SK-N-SH treated with all-trans-retinoic acid at 6 μM for 48 hours (cell line): ENCODE data around the gene ASB2.

Experiments
- ATAC-seq: fragments of 200-7000 bp; cut with Tn5 transposase; 3 replicates; pipeline ENCODE4 v1.9.1; 2020; ENCODE audit warnings: mild to moderate bottlenecking, moderate library complexity
- ARNTL ChIP-seq: fragments of 450-650 bp; formaldehyde crosslinking; IDR thresholded peaks from 2 replicates; pipeline ENCODE4 v1.5.0; 2020; ENCODE audit warnings: low read depth, mild to moderate bottlenecking, moderate library complexity, borderline replicate concordance
- BACH2 ChIP-seq: fragments of 250-450 bp; sonication (Bioruptor Pico); IDR thresholded peaks from 2 replicates; pipeline ENCODE4 v1.9.0; 2021; ENCODE audit warnings: mild to moderate bottlenecking, borderline replicate concordance
- CSDC2 ChIP-seq: fragments of 250-450 bp; sonication (Bioruptor Pico); IDR thresholded peaks from 2 replicates; pipeline ENCODE4 v1.5.0; 2020; ENCODE audit warnings: mild to moderate bottlenecking, moderate library complexity
- CSRNP3 ChIP-seq: fragments of 250-450 bp; sonication (Bioruptor Pico); IDR thresholded peaks from 2 replicates; pipeline ENCODE4 v1.5.1; 2021; ENCODE audit warnings: mild to moderate bottlenecking, moderate library complexity
- ESRRG ChIP-seq: fragments of 250-450 bp; sonication (Bioruptor Pico); IDR thresholded peaks from 2 replicates; pipeline ENCODE4 v1.6.1; 2021; ENCODE audit warnings: mild to moderate bottlenecking
- GLIS3 ChIP-seq: fragments of 250-450 bp; sonication (Bioruptor Pico); IDR thresholded peaks from 2 replicates; pipeline ENCODE4 v1.5.0; 2020; ENCODE audit warnings: mild to moderate bottlenecking, moderate library complexity
- ISL1 ChIP-seq: fragments of 250-450 bp; sonication (Bioruptor Pico); IDR thresholded peaks from 2 replicates; pipeline ENCODE4 v2.1.2; 2022; ENCODE audit warnings: mild to moderate bottlenecking, moderate library complexity
- OSR1 ChIP-seq: fragments of 250-450 bp; sonication (Bioruptor Pico); IDR thresholded peaks from 2 replicates; pipeline ENCODE4 v1.8.0; 2022; ENCODE audit warnings: moderate library complexity, mild to moderate bottlenecking, inconsistent platforms
- PATZ1 ChIP-seq: fragments of 250-450 bp; sonication (Bioruptor Pico); IDR thresholded peaks from 2 replicates; pipeline ENCODE4 v1.8.0; 2020; ENCODE audit warnings: mild to moderate bottlenecking, moderate library complexity, borderline replicate concordance
- POU6F1 ChIP-seq: fragments of 250-450 bp; sonication (Bioruptor Pico); IDR thresholded peaks from 2 replicates; pipeline ENCODE4 v1.8.0; 2021; ENCODE audit warnings: low read depth, mild to moderate bottlenecking, moderate library complexity, borderline replicate concordance
- PPARA ChIP-seq: fragments of 250-450 bp; sonication (Bioruptor Pico); IDR thresholded peaks from 2 replicates; pipeline ENCODE4 v1.5.0; 2020; ENCODE audit warnings: mild to moderate bottlenecking, borderline replicate concordance
- RARB ChIP-seq: fragments of 250-450 bp; sonication (Bioruptor Pico); IDR thresholded peaks from 2 replicates; pipeline ENCODE4 v1.8.0; 2021; ENCODE audit warnings: mild to moderate bottlenecking, moderate library complexity
- SNAI2 ChIP-seq: fragments of 250-450 bp; sonication (Bioruptor Pico); IDR thresholded peaks from 2 replicates; pipeline ENCODE4 v1.5.0; 2020; ENCODE audit warnings: mild to moderate bottlenecking, moderate library complexity
- TCF4 ChIP-seq: fragments of 250-450 bp; sonication (Bioruptor Pico); IDR thresholded peaks from 2 replicates; pipeline ENCODE4 v1.8.0; 2021; ENCODE audit warnings: mild to moderate bottlenecking, moderate library complexity, borderline replicate concordance
- TOX ChIP-seq: fragments of 250-450 bp; sonication (Bioruptor Pico); IDR thresholded peaks from 2 replicates; pipeline ENCODE4 v1.8.0; 2021; ENCODE audit warnings: mild to moderate bottlenecking, moderate library complexity, borderline replicate concordance
- TSHZ2 ChIP-seq: fragments of 250-450 bp; sonication (Bioruptor Pico); IDR thresholded peaks from 2 replicates; pipeline ENCODE4 v1.5.0; 2020; ENCODE audit warnings: mild to moderate bottlenecking, moderate library complexity
- ZC3H10 ChIP-seq: fragments of 250-450 bp; sonication (Bioruptor Pico); IDR thresholded peaks from 2 replicates; pipeline ENCODE4 v1.5.1; 2021; ENCODE audit warnings: mild to moderate bottlenecking, moderate library complexity
- ZFP3 ChIP-seq: fragments of 250-450 bp; sonication (Bioruptor Pico); IDR thresholded peaks from 2 replicates; pipeline ENCODE4 v1.5.0; 2020; ENCODE audit warnings: mild to moderate bottlenecking, moderate library complexity
- ZFP30 ChIP-seq: fragments of 450-650 bp; formaldehyde crosslinking; IDR thresholded peaks from 2 replicates; pipeline ENCODE4 v1.5.0; 2022; ENCODE audit warnings: mild to moderate bottlenecking, moderate library complexity
- ZNF565 ChIP-seq: fragments of 450-650 bp; formaldehyde crosslinking; conservative IDR thresholded peaks from 2 replicates; pipeline ENCODE4 v1.5.0; 2020; ENCODE audit warnings: low read depth, mild to moderate bottlenecking, moderate library complexity
- ZNF70 ChIP-seq: fragments of 450-650 bp; formaldehyde crosslinking; IDR thresholded peaks from 2 replicates; pipeline ENCODE4 v1.5.0; 2020; ENCODE audit warnings: mild to moderate bottlenecking, moderate library complexity
- ZNF8 ChIP-seq: fragments of 450-650 bp; formaldehyde crosslinking; IDR thresholded peaks from 2 replicates; pipeline ENCODE4 v1.5.0; 2020; ENCODE audit warnings: mild to moderate bottlenecking, moderate library complexity

Gene ASB2

GRCh38 chr14:93976477-93977057 lies at the start of gene ASB2:
Gene ASB2, minus strand, starts transcription at chr14:93976570. Its CDS starts 12,031 bp downstream, at chr14:93964539.
- ATAC-seq, result no peak

GRCh38 chr14:94025720-94026119 lies 49.4 kb upstream of the ASB2 start:
- no peak for ATAC-seq
- TF ChIP-seq CSRNP3 (no peak), ZFP3 (CRISPR knock-in tag) (no peak), GLIS3 (CRISPR knock-in tag) (no peak), RARB (CRISPR knock-in tag) (no peak), BACH2 (no peak), ZFP30 (CRISPR knock-in tag) (no peak), TSHZ2 (CRISPR knock-in tag) (no peak), POU6F1 (CRISPR knock-in tag) (no peak), TOX (no peak), TCF4 (no peak), PATZ1 (no peak), ZC3H10 (CRISPR knock-in tag) (no peak), ARNTL (CRISPR knock-in tag) (no peak), ZNF70 (CRISPR knock-in tag) (no peak)

More at GRCh38 chr14:93976477-93977057, at the start of gene ASB2:
- TF ChIP-seq CSDC2 (CRISPR knock-in tag) (no peak), ZNF8 (CRISPR knock-in tag) (no peak), CSRNP3 (no peak), ZNF565 (no peak), RARB (CRISPR knock-in tag) (no peak), PPARA (CRISPR knock-in tag) (no peak), OSR1 (CRISPR knock-in tag) (no peak), TOX (no peak), ZC3H10 (CRISPR knock-in tag) (no peak), TCF4 (no peak), ARNTL (CRISPR knock-in tag) (no peak), ZFP3 (CRISPR knock-in tag) (no peak), ESRRG (no peak), PATZ1 (no peak), BACH2 (no peak), GLIS3 (CRISPR knock-in tag) (no peak), POU6F1 (CRISPR knock-in tag) (no peak), SNAI2 (CRISPR knock-in tag) (no peak), ISL1 (no peak)
